IMR-90 (cell line): Measurements from ENCODE around the gene ZNF599. TPM values are rescaled to one million over a fixed set of nuclear protein-coding genes. Genes with fewer than 3 reads are reported as not detected.

Experiments used
- ATAC-seq: fragments of 200-7000 bp; cut with Tn5 transposase; 2 replicates; pipeline ENCODE4 v1.9.1; 2020; ENCODE audit warnings: low read depth, mild to moderate bottlenecking, moderate library complexity
- BruUV-seq: library from RNA; stranded (reverse); fragments of 400-500 nt; replicated peaks from 2 replicates; lab custom pipeline; 2021; lab: Mats Ljungman, UMichigan
- CTCF ChIA-PET: fragments of 300-600 bp; formaldehyde crosslinking; extraction: SDS; loops from one replicate; lab custom pipeline; 2021; ENCODE audit warnings: antibody characterized with exemption; lab: Yijun Ruan, JAX
- POLR2A ChIA-PET: fragments of 300-600 bp; sonication (Branson Sonifier 250); formaldehyde crosslinking; loops from one replicate; lab custom pipeline; 2022; ENCODE audit warnings: antibody characterized with exemption; ENCODE audit not compliant: unreplicated experiment; lab: Charles Lee
- DNase-seq: peaks from one replicate; pipeline ENCODE4 v3.0.0; 2013
- H2AFZ ChIP-seq: replicated peaks from 2 replicates; pipeline ENCODE3; 2013; ENCODE audit warnings: low read length, mild to moderate bottlenecking; ENCODE audit not compliant: poor library complexity
- H2AK5ac ChIP-seq: 2 replicates; pipeline ENCODE4 v1.6.1; 2013; ENCODE audit warnings: low read depth, low read length, inconsistent platforms
- H2AK9ac ChIP-seq: replicated peaks from 2 replicates; pipeline ENCODE3; 2013; ENCODE audit warnings: mild to moderate bottlenecking, low read depth, low read length, moderate library complexity; ENCODE audit not compliant: poor library complexity
- H2BK120ac ChIP-seq: 2 replicates; pipeline ENCODE4 v1.6.1; 2013; ENCODE audit warnings: low read depth, low read length, inconsistent platforms
- H2BK15ac ChIP-seq: 3 replicates; pipeline ENCODE4 v1.6.1; 2013; ENCODE audit warnings: low read depth, low read length, inconsistent platforms
- H2BK20ac ChIP-seq: 2 replicates; pipeline ENCODE4 v1.6.1; 2013; ENCODE audit warnings: low read depth, mild to moderate bottlenecking, inconsistent platforms, low read length, moderate library complexity
- H2BK5ac ChIP-seq: 2 replicates; pipeline ENCODE4 v1.6.1; 2013; ENCODE audit warnings: mild to moderate bottlenecking, low read depth, low read length, inconsistent platforms; ENCODE audit not compliant: poor library complexity, severe bottlenecking
- H3K14ac ChIP-seq: replicated peaks from 2 replicates; pipeline ENCODE4 v1.6.1; 2013; ENCODE audit warnings: low read depth, low read length, inconsistent platforms
- H3K18ac ChIP-seq: 2 replicates; pipeline ENCODE4 v1.6.1; 2013; ENCODE audit warnings: low read depth, low read length, control low read depth
- H3K23ac ChIP-seq: 2 replicates; pipeline ENCODE4 v1.6.1; 2013; ENCODE audit warnings: low read depth, low read length, inconsistent platforms
- H3K27ac ChIP-seq: 2 replicates; pipeline ENCODE4 v1.5.1; 2013; ENCODE audit warnings: mild to moderate bottlenecking, control low read depth, low read length; ENCODE audit not compliant: insufficient read depth
- H3K27me3 ChIP-seq: 2 replicates; pipeline ENCODE4 v1.6.1; 2013; ENCODE audit warnings: low read length; ENCODE audit not compliant: control insufficient read depth, insufficient read depth
- H3K36me3 ChIP-seq: 2 replicates; pipeline ENCODE4 v1.6.1; 2013; ENCODE audit warnings: low read length, mixed read lengths; ENCODE audit not compliant: control insufficient read depth, insufficient read depth
- H3K4ac ChIP-seq: 2 replicates; pipeline ENCODE4 v1.6.1; 2013; ENCODE audit warnings: low read depth, low read length, inconsistent platforms
- H3K4me1 ChIP-seq: 2 replicates; pipeline ENCODE4 v1.6.1; 2013; ENCODE audit warnings: low read length, mixed read lengths; ENCODE audit not compliant: control insufficient read depth, insufficient read depth
- H3K4me2 ChIP-seq: 2 replicates; pipeline ENCODE4 v1.6.1; 2013; ENCODE audit warnings: low read depth, mild to moderate bottlenecking, control low read depth, low read length, moderate library complexity
- H3K4me3 ChIP-seq: 2 replicates; pipeline ENCODE4 v1.5.1; 2013; ENCODE audit warnings: low read depth, mild to moderate bottlenecking, control low read depth, low read length, moderate library complexity; ENCODE audit not compliant: insufficient read depth
- H3K56ac ChIP-seq: 2 replicates; pipeline ENCODE4 v1.6.1; 2013; ENCODE audit warnings: low read length, inconsistent platforms; ENCODE audit not compliant: insufficient read depth; ENCODE audit errors: extremely low read depth
- H3K79me1 ChIP-seq, 2 experiments: 2 replicates each; pipeline ENCODE4 v1.6.1; 2013; ENCODE audit warnings: low read length in 2 of 2, inconsistent platforms in 1 of 2, low read depth in 1 of 2
- H3K9ac ChIP-seq: 2 replicates; pipeline ENCODE4 v1.6.1; 2013; ENCODE audit warnings: low read depth, low read length, control low read depth
- H3K9me1 ChIP-seq: 2 replicates; pipeline ENCODE4 v1.6.1; 2013; ENCODE audit warnings: low read length, inconsistent platforms; ENCODE audit not compliant: insufficient read depth
- H3K9me3 ChIP-seq: 2 replicates; pipeline ENCODE4 v1.6.1; 2013; ENCODE audit warnings: low read length; ENCODE audit not compliant: control insufficient read depth, insufficient read depth
- H4K20me1 ChIP-seq: 2 replicates; pipeline ENCODE4 v1.6.1; 2013; ENCODE audit warnings: low read length, inconsistent platforms; ENCODE audit not compliant: insufficient read depth
- H4K5ac ChIP-seq: 2 replicates; pipeline ENCODE4 v1.6.1; 2013; ENCODE audit warnings: mild to moderate bottlenecking, low read depth, low read length, control low read depth
- H4K8ac ChIP-seq, 2 experiments: 2 replicates each; pipeline ENCODE4 v1.6.1; 2013; ENCODE audit warnings: low read depth in 2 of 2, low read length in 2 of 2, control low read depth in 1 of 2, inconsistent platforms in 1 of 2
- H4K91ac ChIP-seq: 2 replicates; pipeline ENCODE4 v1.6.1; 2013; ENCODE audit warnings: low read depth, low read length, inconsistent platforms; ENCODE audit not compliant: insufficient read depth
- BHLHE40 ChIP-seq: fragments of 150-350 bp; IDR thresholded peaks from 2 replicates; pipeline ENCODE4 v1.6.1; 2016; ENCODE audit warnings: mild to moderate bottlenecking, low read depth, low read length
- CEBPB ChIP-seq: IDR thresholded peaks from 2 replicates; pipeline ENCODE4 v1.6.1; 2012; ENCODE audit warnings: low read depth, low read length, improper control_type of control experiment
- CHD1 ChIP-seq: IDR thresholded peaks from 2 replicates; pipeline ENCODE4 v1.6.1; 2012; ENCODE audit warnings: low read depth, low read length, improper control_type of control experiment
- CTCF ChIP-seq: conservative IDR thresholded peaks from 2 replicates; pipeline ENCODE4 v1.5.1; 2012; ENCODE audit warnings: mild to moderate bottlenecking, low read depth, low read length, improper control_type of control experiment
- ELK1 ChIP-seq: fragments of 150-350 bp; IDR thresholded peaks from 2 replicates; pipeline ENCODE4 v1.6.1; 2016; ENCODE audit warnings: low read depth, mild to moderate bottlenecking, low read length, moderate library complexity, borderline replicate concordance
- FOS ChIP-seq: fragments of 150-350 bp; IDR thresholded peaks from 2 replicates; pipeline ENCODE4 v1.6.1; 2016; ENCODE audit warnings: low read depth, low read length
- MAFK ChIP-seq: IDR thresholded peaks from 2 replicates; pipeline ENCODE4 v1.6.1; 2012; ENCODE audit warnings: low read depth, low read length, improper control_type of control experiment
- MAZ ChIP-seq: IDR thresholded peaks from 2 replicates; pipeline ENCODE4 v1.6.1; 2012; ENCODE audit warnings: low read depth, mild to moderate bottlenecking, low read length, improper control_type of control experiment, moderate library complexity, borderline replicate concordance
- MXI1 ChIP-seq: IDR thresholded peaks from 2 replicates; pipeline ENCODE4 v1.6.1; 2012; ENCODE audit warnings: low read depth, mild to moderate bottlenecking, low read length, moderate library complexity, borderline replicate concordance
- NFE2L2 ChIP-seq: fragments of 150-350 bp; IDR thresholded peaks from 2 replicates; pipeline ENCODE4 v1.6.1; 2016; ENCODE audit warnings: low read depth, mild to moderate bottlenecking, low read length
- POLR2A ChIP-seq: IDR thresholded peaks from 2 replicates; pipeline ENCODE4 v1.6.1; 2012; ENCODE audit warnings: mild to moderate bottlenecking, low read depth, low read length
- RAD21 ChIP-seq: IDR thresholded peaks from 2 replicates; pipeline ENCODE4 v1.6.1; 2012; ENCODE audit warnings: low read length, improper control_type of control experiment
- RCOR1 ChIP-seq: IDR thresholded peaks from 2 replicates; pipeline ENCODE4 v1.6.1; 2012; ENCODE audit warnings: mild to moderate bottlenecking, low read length, improper control_type of control experiment; ENCODE audit not compliant: insufficient replicate concordance
- RFX5 ChIP-seq: IDR thresholded peaks from 2 replicates; pipeline ENCODE4 v1.8.0; 2012; ENCODE audit warnings: low read depth, mild to moderate bottlenecking, low read length, moderate library complexity
- SMC3 ChIP-seq: fragments of 150-350 bp; IDR thresholded peaks from 2 replicates; pipeline ENCODE4 v1.6.1; 2016; ENCODE audit warnings: low read depth, mild to moderate bottlenecking, antibody characterized with exemption, low read length, moderate library complexity
- USF2 ChIP-seq: fragments of 150-350 bp; IDR thresholded peaks from 2 replicates; pipeline ENCODE4 v1.6.1; 2017; ENCODE audit warnings: mild to moderate bottlenecking, antibody characterized with exemption, low read length, low read depth
- WGBS, 2 experiments: methylation state at CpG; one replicate each; pipeline versions ENCODE4 v1.1.5 to v1.1.7; 2013; ENCODE audit warnings: missing lambda C conversion rate in 2 of 2; ENCODE audit not compliant: insufficient read length in 1 of 2; ENCODE audit errors: extremely low coverage in 2 of 2; 5-methylcytosine and 5-hydroxymethylcytosine counted together
- dilution Hi-C: fragments of 300-500 bp; cut with HindIII; formaldehyde crosslinking; loops from one replicate; pipeline ENCODE4 v1.14.3; 2018; ENCODE audit warnings: low sequenced_read_pairs; ENCODE audit not compliant: unreplicated experiment
- in situ Hi-C: fragments of 300-500 bp; cut with MboI; formaldehyde crosslinking; loops from 3 replicates; pipeline ENCODE4 v1.14.3; 2019; ENCODE audit warnings: low sequenced_read_pairs, inconsistent platforms, mixed read lengths
- intact Hi-C: fragments of 100-400 bp; cut with micrococcal nuclease; formaldehyde crosslinking; loops from 2 replicates; pipeline ENCODE4 v1.10.0; 2022
- polyA plus RNA-seq, 3 experiments: library from polyadenylated mRNA; depleted of rRNA; stranded (reverse); fragments of >200 nt; gene quantifications; 2 replicates each; pipeline ENCODE4 v1.2.3, GENCODE V29; 2012; ENCODE audit warnings: low replicate concordance in 1 of 3
- total RNA-seq: library from RNA; depleted of rRNA; stranded (reverse); fragments of >200 nt; gene quantifications from 2 replicates; pipeline ENCODE4 v1.2.3, GENCODE V29; 2012

The ZNF599 gene
- total and polyA plus RNA-seq, 2 of the 4 experiments (the other 2 are of a cell fraction) = 3.4 to 5.9 TPM

- no peak overlapping the region for H3K4me2 ChIP-seq
- dilution Hi-C loops = no loop called here
Measured at GRCh38 chr19:34816708-34817107, 43.7 kb upstream of the ZNF599 start.

More at GRCh38 chr19:34816708-34817107, 43.7 kb upstream of the ZNF599 start:
- H3K36me3 ChIP-seq = no peaks in the 10 kb centered on the region
- no peak overlapping the region for H4K8ac ChIP-seq
- H3K4ac ChIP-seq = no peak overlapping the region
- H3K4me1 ChIP-seq = no peaks in the 10 kb centered on the region
- no peaks in the 10 kb centered on the region for H3K9me1 ChIP-seq
- H2AK5ac ChIP-seq = no peak overlapping the region
- no peak overlapping the region for H3K27ac ChIP-seq
- ATAC-seq (no peak), DNase-seq (no peak)
- BruUV-seq = no TSS peak
- H3K56ac ChIP-seq = no peak overlapping the region
- H3K79me1 ChIP-seq = no peaks in the 10 kb centered on the region
- no peak overlapping the region for H3K23ac ChIP-seq
- peaks cover 2% of the 10 kb centered on the region; the same call in 1 of the 2 replicates for H3K9me3 ChIP-seq
- WGBS, 2 experiments = no CpG with 5 or more reads among the region's 2 CpGs
- H3K18ac ChIP-seq = no peak overlapping the region
- H3K4me3 ChIP-seq = no peak overlapping the region
- no peak overlapping the region for H2BK120ac ChIP-seq
- no peaks in the 10 kb centered on the region for H3K27me3 ChIP-seq
- in situ Hi-C loops (no loop called here), intact Hi-C loops (no loop called here)
- H3K9ac ChIP-seq = no peak overlapping the region
- no peaks in the 10 kb centered on the region for H4K20me1 ChIP-seq
- H2BK20ac ChIP-seq = no peak overlapping the region
- no peak overlapping the region for H3K14ac ChIP-seq
- no peak overlapping the region for H2AK9ac ChIP-seq
- no peak overlapping the region for H4K5ac ChIP-seq
- H4K91ac ChIP-seq = no peak overlapping the region
- H2BK15ac ChIP-seq = no peak overlapping the region
- ChIA-PET POLR2A (no interaction called here), CTCF (no interaction called here)
- TF ChIP-seq RAD21 (no peak), CEBPB (no peak), CHD1 (no peak), BHLHE40 (no peak), MAZ (no peak), MAFK (no peak), FOS (no peak), USF2 (no peak), CTCF (no peak), ELK1 (no peak), SMC3 (no peak), NFE2L2 (no peak), RFX5 (no peak), RCOR1 (no peak), POLR2A (no peak), MXI1 (no peak)
- no peak overlapping the region for H2AFZ ChIP-seq
- H2BK5ac ChIP-seq = no peak overlapping the region
